ENCODE data around the gene MAPK4.
"Not testable (repeated sequence)": the region's sequence is repeated elsewhere in the genome, so short reads cannot be mapped to it uniquely, and the experiment has no call there.

Gene MAPK4

GRCh38 chr18:50696436-50696835 is 136.5 kb downstream of the MAPK4 start:
- no peak for DNase-seq (ENCODE audit: insufficient read length)
- TF ChIP-seq POLR2A (IDR thresholded peaks at IDR 0.05; ENCODE audit: low read depth, low read length) (no peak), POLR2AphosphoS5 (IDR thresholded peaks at IDR 0.05; ENCODE audit: low read depth, low read length) (no peak), TAF1 (IDR thresholded peaks at IDR 0.05; ENCODE audit: borderline replicate concordance, low read depth, low read length) (no peak)
- no peak for FAIRE-seq

- TF ChIP-seq POLR2AphosphoS5 (IDR thresholded peaks at IDR 0.05; ENCODE audit: low read depth, low read length): no peak
- no peak for TF ChIP-seq POLR2A (IDR thresholded peaks at IDR 0.05; ENCODE audit: low read depth, low read length)
- no peak for TF ChIP-seq TAF1 (IDR thresholded peaks at IDR 0.05; ENCODE audit: borderline replicate concordance, low read depth, low read length)
- no peak for DNase-seq (ENCODE audit: insufficient read length)
- peak; percentile 78 for FAIRE-seq
These were observed 137.0 kb downstream of the MAPK4 start for GRCh38 chr18:50696929-50697328.

GRCh38 chr18:50697509-50697908 is 137.6 kb downstream of the MAPK4 start:
- FAIRE-seq (no peak), DNase-seq (ENCODE audit: insufficient read length) (no peak)
- TF ChIP-seq POLR2A (IDR thresholded peaks at IDR 0.05; ENCODE audit: low read depth, low read length) (no peak), TAF1 (IDR thresholded peaks at IDR 0.05; ENCODE audit: borderline replicate concordance, low read depth, low read length) (no peak), POLR2AphosphoS5 (IDR thresholded peaks at IDR 0.05; ENCODE audit: low read depth, low read length) (no peak)

GRCh38 chr18:50700245-50701165 is 140.6 kb downstream of the MAPK4 start:
- TF ChIP-seq POLR2AphosphoS5 (IDR thresholded peaks at IDR 0.05; ENCODE audit: low read depth, low read length) (no peak), POLR2A (IDR thresholded peaks at IDR 0.05; ENCODE audit: low read depth, low read length) (no peak), TAF1 (IDR thresholded peaks at IDR 0.05; ENCODE audit: borderline replicate concordance, low read depth, low read length) (no peak)
- DNase-seq (ENCODE audit: insufficient read length) (no peak), FAIRE-seq (peak; percentile 30)

- FAIRE-seq: no peak
- no peak for TF ChIP-seq POLR2AphosphoS5 (IDR thresholded peaks at IDR 0.05; ENCODE audit: low read depth, low read length)
- no peak for TF ChIP-seq POLR2A (IDR thresholded peaks at IDR 0.05; ENCODE audit: low read depth, low read length)
- no peak for TF ChIP-seq TAF1 (IDR thresholded peaks at IDR 0.05; ENCODE audit: borderline replicate concordance, low read depth, low read length)
- DNase-seq (ENCODE audit: insufficient read length): no peak
These were observed 144.6 kb downstream of the MAPK4 start for GRCh38 chr18:50704357-50704940.

GRCh38 chr18:50706199-50706598 is 146.3 kb downstream of the MAPK4 start:
- FAIRE-seq (no peak), DNase-seq (ENCODE audit: insufficient read length) (no peak)
- no peak for TF ChIP-seq POLR2A (IDR thresholded peaks at IDR 0.05; ENCODE audit: low read depth, low read length)
- no peak for TF ChIP-seq POLR2AphosphoS5 (IDR thresholded peaks at IDR 0.05; ENCODE audit: low read depth, low read length)
- no peak for TF ChIP-seq TAF1 (IDR thresholded peaks at IDR 0.05; ENCODE audit: borderline replicate concordance, low read depth, low read length)

- TF ChIP-seq TAF1 (IDR thresholded peaks at IDR 0.05; ENCODE audit: borderline replicate concordance, low read depth, low read length) (no peak), POLR2AphosphoS5 (IDR thresholded peaks at IDR 0.05; ENCODE audit: low read depth, low read length) (no peak), POLR2A (IDR thresholded peaks at IDR 0.05; ENCODE audit: low read depth, low read length) (no peak)
- no peak for FAIRE-seq
These were observed 146.8 kb downstream of the MAPK4 start for GRCh38 chr18:50706651-50707050.

GRCh38 chr18:50707297-50707696 is 147.4 kb downstream of the MAPK4 start:
- not testable (repeated sequence) for FAIRE-seq; DNase-seq (ENCODE audit: insufficient read length)

More at GRCh38 chr18:50706651-50707050, 146.8 kb downstream of the MAPK4 start:
- DNase-seq (ENCODE audit: insufficient read length): no peak

GRCh38 chr18:50707855-50708469 is 148.1 kb downstream of the MAPK4 start:
- FAIRE-seq: no peak
- TF ChIP-seq TAF1 (IDR thresholded peaks at IDR 0.05; ENCODE audit: borderline replicate concordance, low read depth, low read length): no peak
- no peak for TF ChIP-seq POLR2AphosphoS5 (IDR thresholded peaks at IDR 0.05; ENCODE audit: low read depth, low read length)
- TF ChIP-seq POLR2A (IDR thresholded peaks at IDR 0.05; ENCODE audit: low read depth, low read length): no peak

GRCh38 chr18:50709193-50709592 is 149.3 kb downstream of the MAPK4 start:
- FAIRE-seq: no peak
- TF ChIP-seq POLR2AphosphoS5 (IDR thresholded peaks at IDR 0.05; ENCODE audit: low read depth, low read length) (no peak), POLR2A (IDR thresholded peaks at IDR 0.05; ENCODE audit: low read depth, low read length) (no peak), TAF1 (IDR thresholded peaks at IDR 0.05; ENCODE audit: borderline replicate concordance, low read depth, low read length) (no peak)

More at GRCh38 chr18:50707855-50708469, 148.1 kb downstream of the MAPK4 start:
- no peak for DNase-seq (ENCODE audit: insufficient read length)

GRCh38 chr18:50711386-50711785 is 151.5 kb downstream of the MAPK4 start:
- FAIRE-seq (no peak), DNase-seq (ENCODE audit: insufficient read length) (no peak)
- TF ChIP-seq POLR2AphosphoS5 (IDR thresholded peaks at IDR 0.05; ENCODE audit: low read depth, low read length) (no peak), TAF1 (IDR thresholded peaks at IDR 0.05; ENCODE audit: borderline replicate concordance, low read depth, low read length) (no peak), POLR2A (IDR thresholded peaks at IDR 0.05; ENCODE audit: low read depth, low read length) (no peak)

More at GRCh38 chr18:50709193-50709592, 149.3 kb downstream of the MAPK4 start:
- no peak for DNase-seq (ENCODE audit: insufficient read length)

Measured in GM12892 (cell line).